GDM1 (cell line): ENCODE data around the gene ZNF75A.
"Not testable (repeated sequence)": the region's sequence is repeated elsewhere in the genome, so short reads cannot be mapped to it uniquely, and the experiment has no call there.

Experiments
- DNase-seq: peaks from one replicate; lab custom pipeline; 2025; lab: John Stamatoyannopoulos, UW

The ZNF75A gene

GRCh38 chr16:3305109-3306068 lies at the start of gene ZNF75A, which contains the start of gene TIGD7:
TSS of gene ZNF75A (plus strand) at chr16:3305497. CDS start at chr16:3308429, 2,932 bp downstream.
TSS of gene TIGD7 (minus strand) at chr16:3305430. CDS start at chr16:3300614, 4,816 bp downstream.
- DNase-seq, result no peak

DNA sequence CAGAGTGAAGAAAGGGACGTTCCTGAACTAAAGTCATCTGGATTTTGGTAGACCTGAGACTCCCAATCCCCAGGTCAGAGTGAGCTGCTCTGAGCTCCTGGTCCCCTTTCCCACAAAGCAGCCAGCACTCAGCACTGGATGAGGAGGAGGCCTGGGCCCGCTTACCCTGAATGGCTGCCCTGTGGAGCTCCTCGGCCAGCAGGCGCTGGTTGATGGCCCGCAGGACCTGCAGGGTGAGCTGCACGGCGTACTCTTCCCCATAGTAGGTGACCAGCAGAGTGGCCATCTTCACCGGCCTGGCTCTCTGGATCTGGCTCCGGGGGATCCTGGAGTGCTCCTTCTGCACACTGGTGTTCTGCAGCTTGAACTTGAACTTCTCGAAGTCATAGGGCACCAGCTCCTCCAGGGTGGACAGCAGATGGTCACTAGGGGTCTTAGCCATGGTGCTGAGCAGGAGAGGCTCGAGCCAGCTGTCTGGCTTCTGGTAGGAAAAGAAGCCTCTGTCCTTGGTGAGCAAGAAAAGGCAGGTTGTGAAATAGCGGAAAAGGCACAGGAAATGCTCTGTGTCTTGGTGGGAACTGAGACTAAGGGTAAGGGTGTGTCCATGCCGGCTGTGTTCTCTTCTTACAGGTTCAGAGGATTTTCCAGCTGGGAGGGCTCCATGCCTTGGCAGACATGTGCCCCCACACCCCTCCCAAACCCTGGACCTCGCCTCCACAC lies 49.0 kb upstream of the ZNF75A start, which contains the start of gene MEFV:
Gene MEFV, minus strand, starts transcription at position 488 of the 720 bp plus-strand sequence. Its CDS starts 46 bp downstream, at position 442.
- DNase-seq, result no peak

GRCh38 chr16:3256866-3257465 lies 48.3 kb upstream of the ZNF75A start:
- DNase-seq, result no peak

DNA sequence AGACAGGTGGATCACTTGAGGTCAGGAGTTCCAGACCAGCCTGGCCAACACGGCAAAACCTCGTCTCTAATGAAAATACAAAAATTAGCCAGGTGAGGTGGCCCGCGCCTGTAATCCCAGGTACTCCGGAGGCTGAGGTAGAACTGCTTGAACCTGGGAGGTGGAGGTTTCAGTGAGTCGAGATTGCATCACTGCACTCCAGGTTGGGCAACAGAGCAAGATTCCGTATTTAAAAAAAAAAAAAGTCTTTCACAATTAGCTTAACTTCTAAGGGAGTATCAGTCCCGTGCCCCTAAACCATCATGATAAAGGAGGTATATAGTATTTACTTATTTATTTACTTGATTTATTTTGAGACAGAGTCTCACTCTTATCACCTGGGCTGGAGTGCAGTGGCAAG lies 45.5 kb upstream of the ZNF75A start:
- no peak for DNase-seq

DNA sequence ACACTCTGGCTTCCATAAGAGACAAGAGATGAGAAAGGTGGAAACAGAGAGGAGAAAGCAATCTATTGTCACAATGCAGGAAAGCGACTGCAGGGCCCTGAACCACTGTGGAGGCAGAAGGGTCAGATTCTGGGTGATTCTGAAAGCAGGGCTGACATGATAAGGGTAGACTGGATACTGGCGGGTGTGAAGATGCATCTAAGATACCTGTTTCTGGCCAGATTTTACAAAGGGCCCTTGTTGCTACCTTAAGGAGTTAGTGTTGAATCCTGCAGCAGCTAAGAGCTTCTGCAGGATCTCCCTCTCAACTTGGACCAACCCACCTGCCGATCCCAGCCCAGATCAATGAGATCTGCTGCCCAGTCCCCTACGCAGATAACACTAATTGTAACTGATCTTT lies 42.8 kb upstream of the ZNF75A start:
- no peak for DNase-seq

- DNase-seq, result peak; percentile 98
Observed at GRCh38 chr16:3264137-3265036, 40.9 kb upstream of the ZNF75A start.

- DNase-seq, result no peak
Observed at GRCh38 chr16:3266873-3267537, 38.3 kb upstream of the ZNF75A start.

DNA sequence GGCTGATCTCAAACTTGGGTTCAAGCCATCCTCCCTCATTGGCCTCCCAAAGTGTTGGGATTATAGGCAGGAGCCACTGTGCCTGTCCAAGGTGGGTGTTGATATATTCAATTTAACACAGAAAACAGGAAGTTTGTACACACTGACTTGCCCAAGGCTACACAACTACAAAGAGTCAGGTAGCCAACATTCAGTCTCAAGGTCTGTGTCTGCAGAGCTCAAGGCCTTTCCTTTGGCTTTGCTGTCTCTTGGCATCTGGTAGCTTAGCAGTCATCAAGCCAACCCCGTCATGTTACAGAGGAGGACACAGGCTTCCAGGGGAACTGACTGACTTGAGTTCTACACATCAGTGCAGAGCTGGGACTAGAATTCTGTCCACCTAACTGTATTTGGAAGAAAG lies 37.0 kb upstream of the ZNF75A start:
- DNase-seq, result no peak

DNA sequence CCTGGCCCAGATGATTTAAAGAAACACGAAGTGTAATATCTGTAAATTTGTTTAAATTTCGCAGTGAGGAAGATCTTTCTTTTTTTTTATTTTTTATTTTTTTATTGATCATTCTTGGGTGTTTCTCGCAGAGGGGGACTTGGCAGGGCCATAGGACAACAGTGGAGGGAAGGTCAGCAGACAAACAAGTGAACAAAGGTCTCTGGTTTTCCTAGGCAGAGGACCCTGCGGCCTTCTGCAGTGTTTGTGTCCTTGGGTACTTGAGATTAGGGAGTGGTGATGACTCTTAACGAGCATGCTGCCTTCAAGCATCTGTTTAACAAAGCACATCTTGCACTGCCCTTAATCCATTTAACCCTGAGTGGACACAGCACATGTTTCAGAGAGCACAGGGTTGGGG lies 34.6 kb upstream of the ZNF75A start:
- DNase-seq, result not testable (repeated sequence)

GRCh38 chr16:3271281-3271680 lies 34.0 kb upstream of the ZNF75A start:
- DNase-seq, result not testable (repeated sequence)

DNA sequence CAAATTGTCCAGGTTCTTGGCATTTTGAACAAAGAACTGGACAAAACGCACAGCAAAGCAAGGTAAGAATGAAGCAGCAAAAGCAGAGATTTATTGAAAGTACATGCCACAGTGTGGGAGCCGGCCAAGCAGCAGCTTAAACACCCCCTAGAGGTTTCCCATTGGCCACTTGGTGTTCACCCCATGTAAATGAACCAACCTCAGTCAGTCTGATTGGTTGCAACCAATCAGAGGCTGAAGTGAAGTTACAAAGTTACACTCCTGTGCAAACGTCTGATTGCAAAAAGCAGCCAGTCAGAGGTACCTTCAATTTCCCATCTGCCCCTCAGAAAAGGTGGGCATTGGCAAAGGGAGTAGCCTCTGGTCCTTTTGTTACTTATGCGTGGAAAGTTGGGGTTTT lies 30.8 kb upstream of the ZNF75A start:
- DNase-seq, result no peak

DNA sequence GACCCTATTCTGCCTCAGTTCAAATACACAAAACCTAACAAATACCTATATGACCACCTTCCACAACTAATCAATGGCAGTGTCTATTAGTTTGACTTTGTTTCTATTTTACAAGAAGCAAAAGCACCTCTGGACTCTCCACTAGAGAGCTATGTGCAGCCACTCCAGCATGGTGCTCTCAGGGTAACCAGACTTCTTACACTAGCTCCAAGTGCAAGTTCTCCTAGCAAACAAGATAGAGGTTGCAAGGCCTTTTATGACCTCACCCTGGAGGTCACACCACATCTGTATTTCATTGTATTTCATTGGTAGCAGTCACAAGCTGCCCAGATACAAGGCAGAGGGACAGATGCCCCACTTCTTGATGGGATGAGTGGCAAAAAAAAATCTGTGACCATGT lies 30.4 kb upstream of the ZNF75A start:
- no peak for DNase-seq

- no peak for DNase-seq
Observed at GRCh38 chr16:3276679-3277078, 28.6 kb upstream of the ZNF75A start.

DNA sequence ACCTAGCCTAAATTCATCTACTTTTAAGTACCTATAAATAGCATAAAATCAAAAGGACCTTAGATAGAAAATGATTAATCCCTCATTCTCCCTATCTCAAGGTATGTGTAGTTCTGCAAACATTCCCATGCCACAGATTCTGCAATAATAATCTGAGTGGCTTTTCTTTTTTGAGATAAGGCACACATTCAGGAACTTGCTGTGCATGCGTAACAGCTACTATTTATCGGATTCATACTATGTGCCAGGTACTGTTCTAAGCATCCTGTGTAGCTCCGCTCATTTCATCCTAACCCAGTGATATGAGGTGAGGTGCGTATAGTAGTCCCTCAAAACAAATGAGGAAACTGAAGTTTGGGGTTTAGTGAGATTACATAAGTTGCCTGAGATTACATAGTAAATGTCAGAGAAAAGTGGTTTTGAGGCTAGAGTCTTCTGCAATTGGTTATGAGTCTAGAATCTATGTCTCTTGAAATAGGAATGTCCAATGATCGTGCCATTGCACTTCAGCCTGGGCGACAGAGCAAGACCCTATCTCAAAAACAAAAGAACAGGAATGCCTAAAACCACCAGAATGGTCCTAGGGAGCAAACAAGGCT lies 24.0 kb upstream of the ZNF75A start:
- no peak for DNase-seq

DNA sequence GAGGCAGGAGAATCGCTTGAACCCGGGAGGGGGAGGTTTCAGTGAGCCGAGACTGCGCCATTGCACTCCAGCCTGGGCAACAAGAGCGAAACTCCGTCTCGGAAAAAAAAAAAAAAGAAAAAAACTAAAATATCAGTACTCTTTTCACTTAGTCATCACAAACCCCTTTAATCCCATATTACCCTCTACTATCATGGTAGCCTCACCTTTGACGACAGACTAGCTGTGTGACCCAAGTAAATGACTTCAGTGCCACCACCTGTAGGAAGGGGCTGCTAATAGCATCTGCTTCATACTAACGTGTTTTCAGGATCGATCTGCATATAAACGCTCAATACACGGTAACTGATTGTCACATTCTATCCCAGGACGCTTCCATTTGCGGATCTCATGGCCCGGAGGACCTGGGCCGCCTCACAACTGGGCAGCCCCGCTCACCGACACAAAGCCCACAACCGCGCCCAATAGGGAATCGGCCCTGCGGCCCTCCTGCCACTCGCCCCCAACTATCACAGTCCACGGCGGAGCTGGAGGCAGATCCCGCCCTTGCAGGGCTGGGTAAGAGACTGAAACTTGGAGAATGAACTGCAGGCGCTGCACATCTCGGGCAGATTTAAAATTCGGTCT lies 23.1 kb upstream of the ZNF75A start:
- DNase-seq, result peak; percentile 68

- peak; percentile 96 for DNase-seq
Observed at GRCh38 chr16:3282730-3283542, 22.4 kb upstream of the ZNF75A start, which contains the start of gene ZNF263. TSS of gene ZNF263 (plus strand) at chr16:3283491. CDS start at chr16:3283819, 328 bp downstream.

- no peak for DNase-seq
Observed at GRCh38 chr16:3283543-3284447, 21.5 kb upstream of the ZNF75A start.

DNA sequence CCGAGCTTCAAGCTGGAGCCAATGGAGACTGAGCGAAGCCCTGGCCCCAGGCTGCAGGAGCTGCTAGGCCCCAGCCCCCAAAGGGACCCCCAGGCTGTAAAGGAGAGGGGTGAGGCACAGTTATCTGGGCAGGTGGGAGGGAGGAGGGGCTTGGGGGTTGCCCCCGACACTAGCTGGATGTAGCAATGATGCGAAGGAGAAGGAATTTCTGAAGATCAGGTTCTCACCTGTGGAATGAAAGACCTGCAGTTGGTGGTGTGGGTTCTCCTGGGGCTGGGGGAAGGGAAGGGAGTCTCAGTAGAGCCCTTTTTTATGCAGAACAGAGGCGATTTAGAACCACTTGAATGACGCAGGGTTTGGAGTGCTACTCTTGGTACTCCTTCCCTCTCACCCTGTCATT lies 20.2 kb upstream of the ZNF75A start:
- no peak for DNase-seq
